NCI-H524 treated with DMSO at 0.1 percent for 48 hours (cell line): ENCODE results near the gene NDUFS5.
"Not testable (repeated sequence)": the region's sequence is repeated elsewhere in the genome, so short reads cannot be mapped to it uniquely, and the experiment has no call there.

ENCODE experiments used
- DNase-seq: peaks from one replicate; lab custom pipeline; 2025; lab: John Stamatoyannopoulos, UW

NDUFS5 gene

DNA sequence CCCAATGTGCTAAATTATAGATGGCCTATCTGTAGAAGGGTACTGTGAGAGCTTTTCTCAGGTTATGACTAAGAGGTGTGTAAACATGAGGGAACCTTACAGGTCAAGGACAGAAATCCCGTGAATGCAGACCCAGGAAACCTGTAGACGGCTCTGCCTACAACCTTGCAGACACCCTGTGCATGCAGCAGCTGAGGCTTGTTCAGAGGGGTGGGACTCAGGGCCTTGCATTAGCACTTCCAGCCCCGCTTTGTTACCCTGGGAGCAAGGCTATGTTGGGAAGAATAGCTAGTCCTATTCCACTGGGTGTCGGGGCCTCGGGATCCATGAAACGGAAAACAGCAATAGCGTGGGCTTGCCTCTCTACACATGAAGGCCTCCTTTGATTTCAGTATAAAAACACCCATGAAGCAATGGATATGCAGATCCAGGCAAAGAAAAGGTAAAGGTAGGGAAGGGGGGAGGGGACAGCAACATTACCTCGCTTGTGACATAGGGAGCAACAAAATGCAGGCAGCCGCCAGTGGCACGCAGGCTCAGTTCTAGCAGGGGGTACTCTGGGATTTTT is 9.5 kb upstream of the NDUFS5 start:
- DNase-seq, result no peak

DNA sequence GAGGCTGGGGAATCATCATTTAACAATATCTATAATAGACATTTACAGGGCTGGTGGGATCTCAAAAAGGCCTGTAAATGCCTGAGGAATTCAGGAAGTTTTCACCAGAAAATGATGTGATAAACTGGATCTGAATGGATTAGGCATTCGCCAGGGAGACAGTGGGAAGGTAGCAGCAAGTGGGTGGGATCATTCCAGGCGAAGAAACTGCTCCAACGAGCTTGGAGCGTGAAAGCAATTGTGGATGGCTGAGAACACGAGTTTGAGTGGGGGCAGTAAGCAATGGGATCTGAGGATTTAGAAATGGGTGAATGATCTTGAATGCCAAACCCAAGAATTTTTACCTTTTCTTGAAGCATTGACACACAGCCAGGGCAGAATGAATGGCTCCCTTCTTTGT is 8.9 kb upstream of the NDUFS5 start:
- DNase-seq, result no peak

DNA sequence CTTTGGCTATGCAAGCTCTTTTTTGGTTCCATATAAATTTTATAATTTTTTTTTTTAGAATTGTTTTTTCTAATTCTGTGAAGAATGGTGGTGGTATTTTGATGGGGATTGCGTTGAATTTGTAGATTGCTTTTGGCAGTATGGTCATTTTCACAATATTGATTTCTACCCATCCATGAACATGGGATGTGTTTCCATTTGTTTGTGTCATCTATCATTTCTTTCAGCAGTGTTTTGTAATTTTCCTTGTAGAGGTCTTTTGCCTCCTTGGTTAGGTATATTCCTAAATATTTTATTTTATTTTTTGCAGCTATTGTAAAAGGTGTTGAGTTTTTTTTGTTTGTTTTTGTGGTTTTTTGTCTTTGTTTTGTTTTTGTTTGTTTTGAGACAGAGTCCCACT is 5.7 kb upstream of the NDUFS5 start:
- not testable (repeated sequence) for DNase-seq

DNA sequence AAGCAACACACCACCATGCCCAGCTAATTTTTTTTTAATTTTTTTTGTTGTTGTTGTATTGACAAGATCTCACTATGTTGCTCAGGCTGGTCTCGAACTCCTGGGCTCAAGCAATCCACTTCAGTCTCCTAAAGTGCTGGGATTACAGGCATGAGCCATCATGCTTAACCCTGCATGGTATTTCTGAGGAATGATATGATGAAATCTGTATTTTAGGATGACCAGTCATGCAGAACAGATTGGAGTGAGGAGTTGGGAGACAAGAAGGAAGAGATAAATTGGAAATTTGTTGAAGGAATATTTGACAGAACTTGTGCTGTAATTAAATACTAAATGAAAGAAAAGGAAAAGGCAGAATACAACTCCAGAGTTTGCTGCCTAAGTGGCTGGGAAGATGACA is 4.7 kb upstream of the NDUFS5 start:
- DNase-seq, result no peak

GRCh38 chr1:39023140-39023539 is 3.0 kb upstream of the NDUFS5 start:
- no peak for DNase-seq

DNA sequence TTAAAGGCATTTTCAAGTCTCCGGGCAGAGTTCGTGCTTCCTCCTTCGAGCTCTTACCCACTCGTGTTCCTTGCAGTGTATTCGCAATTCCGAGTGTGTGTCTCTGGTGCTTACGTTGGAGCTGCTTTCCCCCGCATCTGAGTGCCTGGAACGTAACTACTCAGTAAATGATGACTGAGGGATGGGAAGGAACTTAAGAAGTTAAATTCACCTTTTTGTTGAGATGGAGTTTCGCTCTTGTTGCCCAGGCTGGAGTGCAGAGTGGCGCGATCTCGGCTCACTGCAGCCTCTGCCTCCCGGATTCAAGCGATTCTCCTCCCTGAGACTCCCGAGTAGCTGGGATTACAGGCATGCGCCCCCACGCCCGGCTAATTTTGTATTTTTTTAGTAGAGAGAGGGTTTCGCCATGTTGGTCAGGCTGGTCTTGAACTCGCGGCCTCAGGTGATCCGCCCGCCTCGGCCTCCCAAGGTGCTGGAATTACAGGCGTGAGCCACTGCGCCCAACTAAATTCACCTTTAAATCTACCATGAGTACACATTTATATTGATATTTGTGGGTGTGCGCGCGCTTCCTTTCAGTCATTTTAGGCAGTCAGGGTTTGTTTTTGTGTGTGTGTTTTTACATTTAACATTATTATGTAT is 837 bp downstream of the NDUFS5 start:
- no peak for DNase-seq

GRCh38 chr1:39034114-39034654 is 8.0 kb downstream of the NDUFS5 start:
- no peak for DNase-seq

DNA sequence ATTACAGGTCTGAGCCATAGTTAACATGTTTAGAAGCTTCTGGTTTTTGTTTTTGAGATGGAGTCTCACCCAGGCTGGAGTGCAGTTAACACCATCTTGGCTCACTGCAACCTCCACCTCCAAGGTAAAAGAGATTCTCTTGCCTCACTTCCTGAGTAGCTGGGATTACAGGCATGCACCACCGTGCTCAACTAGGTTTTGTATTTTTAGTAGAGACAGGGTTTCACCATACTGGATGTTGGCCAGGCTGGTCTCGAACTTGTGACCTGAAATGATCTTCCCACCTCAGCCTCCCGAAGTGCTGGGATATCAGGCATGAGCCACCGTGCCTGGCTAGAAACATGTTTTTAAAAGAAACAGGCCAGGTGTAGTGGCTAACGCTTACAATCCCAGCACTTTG is 10.5 kb downstream of the NDUFS5 start:
- no peak for DNase-seq

DNA sequence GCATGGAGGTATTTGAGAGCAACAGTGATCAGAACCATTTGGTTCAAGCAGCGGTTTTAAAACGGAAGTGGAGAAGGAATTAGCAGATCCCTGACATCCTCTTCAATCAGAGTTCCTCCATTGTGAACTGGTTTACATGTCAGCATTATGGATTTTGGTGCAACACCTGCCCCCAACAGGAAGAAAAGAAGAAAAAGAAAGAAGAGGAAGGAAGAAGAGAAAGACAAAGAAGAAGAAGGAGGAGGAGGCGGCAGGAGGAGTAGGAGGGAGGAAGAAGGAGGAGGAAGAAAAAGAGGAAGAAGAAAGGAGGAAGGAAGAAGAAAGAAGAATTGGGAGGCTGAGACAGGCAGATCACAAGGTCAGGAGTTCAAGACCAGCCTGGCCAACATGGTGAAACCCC is 17.4 kb downstream of the NDUFS5 start:
- no peak for DNase-seq

DNA sequence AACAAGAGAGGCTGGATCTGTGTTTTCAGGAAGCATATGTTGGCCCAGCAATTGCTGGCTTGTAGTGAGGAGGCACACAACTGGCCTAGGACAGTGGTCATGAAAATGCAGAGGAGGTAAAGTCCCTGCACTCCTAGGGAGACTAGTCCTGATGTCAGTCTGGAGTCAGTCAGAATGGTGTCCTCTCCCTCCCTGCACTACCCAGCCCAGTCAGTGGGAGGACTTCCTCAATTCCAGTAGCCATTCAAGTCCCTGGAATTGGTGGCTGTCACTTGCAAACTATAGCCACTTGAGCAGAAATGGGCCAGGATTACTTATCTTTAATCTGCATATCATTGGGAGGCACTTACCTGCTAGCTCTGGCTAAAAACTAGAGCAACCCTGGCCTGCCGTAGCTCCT is 18.6 kb downstream of the NDUFS5 start:
- DNase-seq, result no peak

DNA sequence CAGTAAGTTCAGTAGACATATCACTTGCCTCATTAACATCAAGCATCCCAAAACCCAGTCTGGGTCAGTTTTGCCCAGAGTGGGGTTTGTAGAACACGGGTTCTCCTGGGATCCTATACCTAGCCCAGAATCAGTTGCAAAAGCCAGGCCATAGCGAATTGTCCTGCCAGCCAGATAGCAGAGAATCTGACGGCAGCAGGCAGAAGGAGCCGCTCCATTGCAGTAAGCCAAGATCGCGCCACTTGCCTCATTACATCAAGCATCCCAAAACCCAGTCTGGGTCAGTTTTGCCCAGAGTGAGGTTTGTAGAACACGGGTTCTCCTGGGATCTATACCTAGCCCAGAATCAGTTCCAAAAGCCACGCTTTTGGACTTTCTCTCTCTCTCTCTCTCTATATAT is 19.1 kb downstream of the NDUFS5 start:
- no peak for DNase-seq

- no peak for DNase-seq
Measured at GRCh38 chr1:39046613-39047210, 20.6 kb downstream of the NDUFS5 start.

GRCh38 chr1:39047374-39048229 is 21.5 kb downstream of the NDUFS5 start:
- DNase-seq, result no peak

DNA sequence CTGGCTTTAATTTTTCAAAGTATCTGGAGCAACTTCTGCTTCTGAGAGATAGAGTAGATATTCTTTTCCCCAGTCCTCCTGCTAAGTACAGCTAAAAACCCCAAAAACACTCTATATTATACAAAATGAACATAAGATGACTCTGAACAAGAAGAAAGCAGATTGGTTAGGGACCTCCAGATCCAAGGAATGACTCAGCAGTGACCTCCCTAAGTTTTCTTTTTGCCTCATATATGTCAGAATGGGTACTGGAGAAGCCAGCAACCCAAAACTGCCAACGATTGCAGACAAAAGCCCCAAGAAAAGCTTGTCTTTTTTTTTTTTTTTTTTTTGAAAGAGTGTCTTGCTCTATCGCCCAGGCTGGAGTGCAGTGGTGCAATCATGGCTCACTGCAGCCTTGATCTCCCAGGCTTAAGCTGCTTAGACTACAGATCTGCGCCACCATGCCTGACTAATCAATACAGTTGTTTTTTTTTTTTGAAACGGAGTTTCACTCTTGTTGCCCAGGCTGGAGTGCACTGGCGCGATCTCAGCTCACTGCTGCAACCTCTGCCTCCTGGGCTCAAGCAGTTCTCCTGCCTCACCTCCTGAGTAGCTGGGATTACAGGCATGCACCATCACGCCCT is 22.7 kb downstream of the NDUFS5 start:
- DNase-seq, result no peak

DNA sequence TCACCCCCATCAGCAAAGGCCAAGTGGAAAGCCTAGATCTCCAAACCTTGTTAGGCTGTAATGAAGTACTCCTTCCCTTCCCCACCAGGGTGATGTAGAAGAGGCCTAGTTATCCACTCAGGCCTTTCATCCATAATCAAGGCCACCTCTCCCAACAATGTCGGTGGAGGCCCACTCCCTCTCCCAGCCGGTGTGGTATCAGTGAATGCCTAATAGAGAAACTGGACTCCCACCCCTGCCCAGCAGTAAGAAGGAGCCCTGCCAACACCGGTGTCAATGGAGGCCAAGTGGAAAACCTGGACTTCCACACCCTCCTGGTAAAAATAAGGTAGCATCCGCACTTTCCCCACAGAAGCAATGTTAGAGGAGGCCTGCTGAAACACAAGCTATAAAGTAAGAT is 23.9 kb downstream of the NDUFS5 start:
- DNase-seq, result no peak

DNA sequence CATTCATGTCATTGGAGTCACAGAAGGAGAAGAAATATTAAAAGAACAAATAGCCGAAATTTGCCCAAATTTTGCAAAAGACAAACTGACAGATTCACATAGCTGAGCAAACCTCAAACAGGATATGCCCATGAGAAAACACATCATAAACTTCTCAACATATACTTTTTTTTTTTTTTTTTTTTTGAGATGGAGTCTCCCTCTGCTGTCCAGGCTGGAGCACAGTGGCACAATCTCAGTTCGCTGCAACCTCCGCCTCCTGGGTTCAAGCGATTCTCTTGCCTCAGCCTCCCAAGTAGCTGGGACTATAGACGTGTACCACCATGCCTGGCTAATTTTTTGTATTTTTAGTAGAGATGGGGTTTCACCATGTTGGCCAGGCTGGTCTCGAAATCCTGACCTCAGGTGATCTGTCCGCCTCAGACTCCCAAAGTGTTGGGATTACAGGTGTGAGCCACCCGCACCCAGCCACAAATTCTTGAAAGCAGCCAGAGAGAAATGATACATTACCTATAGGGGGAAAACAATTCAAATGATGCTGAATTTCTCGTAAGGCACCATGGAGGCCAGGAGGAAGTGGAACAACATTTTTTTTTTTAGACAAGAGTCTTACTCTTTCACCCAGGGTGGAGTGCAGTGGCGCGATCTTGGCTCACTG is 25.2 kb downstream of the NDUFS5 start:
- not testable (repeated sequence) for DNase-seq

DNA sequence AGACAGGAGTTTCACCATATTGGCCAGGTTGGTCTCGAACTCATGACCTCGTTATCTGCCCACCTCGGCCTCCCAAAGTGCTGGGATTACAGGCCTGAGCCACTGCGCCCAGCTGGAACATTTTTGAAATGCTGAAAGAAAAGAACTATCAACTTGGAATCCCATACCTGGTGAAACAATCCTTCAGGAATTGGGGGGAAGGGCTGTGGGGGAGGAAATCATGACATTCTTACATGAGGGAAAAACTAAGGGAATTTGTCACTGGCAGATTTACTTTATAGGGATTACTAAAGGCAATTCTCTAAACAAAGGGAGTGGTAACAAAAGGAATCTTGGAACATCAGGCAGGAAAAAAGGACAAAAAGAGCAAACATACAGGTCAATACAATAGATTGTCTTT is 25.8 kb downstream of the NDUFS5 start:
- DNase-seq, result no peak

GRCh38 chr1:39055213-39055710 is 29.1 kb downstream of the NDUFS5 start:
- DNase-seq, result not testable (repeated sequence)

GRCh38 chr1:39061516-39061915 is 35.4 kb downstream of the NDUFS5 start:
- not testable (repeated sequence) for DNase-seq

DNA sequence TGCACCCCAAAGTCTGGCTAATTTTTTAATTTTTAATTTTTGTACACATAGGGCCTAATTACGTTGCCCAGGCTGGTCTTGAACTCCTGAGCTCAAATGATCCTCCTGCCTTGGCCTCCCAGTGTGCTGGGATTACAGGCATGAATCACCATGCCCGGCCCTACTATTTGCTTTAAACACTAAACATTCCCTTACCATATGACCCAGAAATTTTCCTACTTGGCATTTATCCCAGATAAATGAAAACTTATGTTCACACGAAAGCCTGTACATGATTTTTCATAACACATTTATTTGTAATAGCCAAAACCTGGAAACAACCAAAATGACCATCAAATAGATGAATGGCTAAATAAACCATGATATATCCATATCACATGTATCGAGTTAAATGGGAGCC is 35.8 kb downstream of the NDUFS5 start:
- DNase-seq, result no peak

DNA sequence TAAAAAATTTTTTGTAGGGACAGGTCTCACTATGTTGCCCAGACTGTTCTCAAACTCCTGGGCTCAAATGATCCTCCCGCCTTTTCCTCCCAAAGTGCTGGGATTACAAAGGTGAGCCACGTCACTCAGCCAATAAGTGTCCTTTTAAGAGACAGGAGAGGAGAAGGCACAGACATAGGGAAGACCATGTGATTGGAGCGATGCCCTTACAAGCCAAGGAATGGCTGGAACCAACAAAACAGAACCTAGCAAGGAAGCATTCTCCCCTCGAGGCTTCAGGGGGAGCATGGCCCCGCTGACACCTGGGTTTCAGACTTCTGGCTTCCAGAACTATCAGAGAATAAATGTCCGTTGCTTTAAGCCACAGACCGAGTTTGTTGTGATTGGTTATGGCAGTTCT is 37.0 kb downstream of the NDUFS5 start:
- no peak for DNase-seq
